Measurements from ENCODE around the gene NKX3-2. TPM values are rescaled to one million over a fixed set of nuclear protein-coding genes. Genes with fewer than 3 reads are reported as not detected.
"Not testable (repeated sequence)": the region's sequence is repeated elsewhere in the genome, so short reads cannot be mapped to it uniquely, and the experiment has no call there.

The NKX3-2 gene
- total RNA-seq = not detected
- total RNA-seq = 0 reads per million in 2 donors

DNA sequence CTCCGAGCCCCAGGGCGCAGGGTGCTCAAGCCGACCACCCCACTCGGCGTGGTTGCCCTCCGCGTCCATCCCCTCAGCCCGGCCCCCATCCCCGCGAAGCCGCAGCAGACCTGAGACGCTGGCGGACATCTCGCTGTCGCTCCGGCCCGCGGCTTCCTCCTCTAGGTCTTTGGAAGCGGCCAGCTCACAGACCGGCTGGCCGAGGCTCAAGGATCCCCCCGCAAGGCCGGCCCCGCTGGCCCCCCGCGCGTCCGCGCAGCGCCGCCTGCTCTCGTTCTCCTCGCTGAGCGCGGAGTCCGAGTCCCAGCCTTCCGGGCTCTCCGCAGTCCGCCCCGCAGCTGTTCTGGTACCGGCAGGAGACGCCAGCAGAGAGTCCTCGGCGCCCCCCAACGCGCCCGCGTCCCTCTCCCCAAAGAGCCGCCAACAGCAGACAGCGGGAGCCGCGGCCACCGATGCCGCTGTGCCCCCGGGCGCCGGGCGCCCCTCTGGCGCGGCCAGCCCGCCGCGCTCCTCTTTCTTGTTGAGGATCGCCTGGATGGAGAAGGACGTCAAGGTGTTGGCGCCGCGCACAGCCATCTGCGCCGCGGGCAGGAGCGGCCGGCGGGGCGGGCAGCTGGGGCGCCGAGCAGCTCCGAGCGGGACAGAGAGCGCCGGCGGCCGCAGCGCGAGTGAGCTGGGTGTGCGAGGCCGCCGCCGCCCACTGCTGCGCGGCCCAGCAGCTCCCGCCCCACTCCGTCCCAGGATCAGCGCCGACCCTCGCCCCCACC is at the start of gene NKX3-2:
Gene NKX3-2, minus strand, starts transcription at position 670 of the 767 bp plus-strand sequence. Its CDS starts 94 bp downstream, at position 576.
- Mint-ChIP-seq H3K4me1 (peaks cover 25% of the 10 kb centered on the region), H3K27me3 (peaks cover 71% of the 10 kb centered on the region), H3K27ac (peak within 1 kb of the TSS; percentile 21), H3K36me3 (ENCODE audit: low read depth) (peaks cover 7% of the 10 kb centered on the region), H3K4me3 (peak within 1 kb of the TSS; percentile 82)
- H3K9me3 ChIP-seq (ENCODE audit: control insufficient read depth, low read length, poor library complexity, severe bottlenecking) = peaks cover 7% of the 10 kb centered on the region
- no peak for ATAC-seq
- no peak for DNase-seq

DNA sequence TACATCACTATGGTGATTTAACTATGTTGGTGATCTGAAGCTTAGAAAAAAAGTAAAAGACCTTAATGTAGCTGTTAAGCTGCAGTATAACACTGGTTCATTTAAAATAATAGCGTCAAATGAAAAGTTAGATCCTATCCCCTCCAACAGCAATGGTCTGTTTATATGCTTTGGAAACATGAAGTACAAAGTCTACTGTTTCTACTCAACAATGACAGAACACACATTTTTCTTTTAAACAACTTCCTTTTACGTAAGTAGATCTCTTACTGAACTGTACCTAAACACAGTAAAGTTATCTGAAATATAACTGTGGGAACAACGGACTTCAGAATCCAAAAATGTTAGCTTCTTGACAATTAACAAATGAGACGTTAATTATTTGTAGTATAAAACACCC is 47.9 kb upstream of the NKX3-2 start:
- Mint-ChIP-seq H3K4me1 (no peaks in the 10 kb centered on the region), H3K27me3 (no peaks in the 10 kb centered on the region), H3K27ac (no peak overlapping the region), H3K4me3 (no peak overlapping the region), H3K36me3 (ENCODE audit: low read depth) (peaks cover 3% of the 10 kb centered on the region)
- DNase-seq (no peak), ATAC-seq (no peak)
- no peaks in the 10 kb centered on the region for H3K9me3 ChIP-seq (ENCODE audit: control insufficient read depth, low read length, poor library complexity, severe bottlenecking)

DNA sequence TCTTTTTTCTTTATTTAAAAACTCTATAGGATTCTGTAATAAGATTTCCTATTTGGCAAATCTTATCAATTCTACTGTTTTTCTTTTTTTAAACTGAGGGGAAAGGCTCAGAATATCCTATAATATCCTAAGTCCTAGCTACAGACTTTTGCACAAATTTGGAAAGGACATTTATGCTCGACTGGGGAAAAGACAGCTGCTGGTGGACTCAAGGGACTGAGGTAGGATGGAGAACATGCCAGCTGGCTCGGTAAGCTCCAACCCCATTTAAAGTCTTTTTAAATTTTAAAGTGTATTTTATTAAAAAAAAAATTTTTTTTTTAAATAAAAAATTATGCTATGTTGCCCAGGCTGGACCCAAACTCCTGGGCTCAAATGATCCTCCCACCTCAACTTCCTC is 46.5 kb upstream of the NKX3-2 start:
- ATAC-seq (no peak), DNase-seq (no peak)
- Mint-ChIP-seq H3K4me3 (no peak overlapping the region), H3K27ac (peak overlapping the region; percentile 14), H3K4me1 (no peaks in the 10 kb centered on the region), H3K27me3 (no peaks in the 10 kb centered on the region), H3K36me3 (ENCODE audit: low read depth) (no peaks in the 10 kb centered on the region)
- H3K9me3 ChIP-seq (ENCODE audit: control insufficient read depth, low read length, poor library complexity, severe bottlenecking) = no peaks in the 10 kb centered on the region

DNA sequence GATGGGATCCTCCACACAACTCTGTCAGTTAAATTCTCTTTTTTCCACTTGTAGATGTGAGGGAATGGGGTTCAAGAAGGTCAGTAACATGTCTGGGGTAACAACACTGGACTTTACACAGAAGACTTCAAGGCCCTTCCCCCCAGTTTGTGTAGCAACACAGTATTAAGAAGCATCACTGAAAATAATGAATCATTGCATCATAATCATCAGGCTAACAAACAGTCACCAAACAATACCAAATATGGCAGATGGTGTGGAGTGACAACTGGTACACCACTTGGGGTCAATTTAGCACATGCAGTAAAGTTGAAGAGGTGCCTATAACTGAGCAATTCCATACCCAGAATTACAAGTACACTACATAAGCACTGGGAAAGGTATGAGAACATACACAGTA is 44.6 kb upstream of the NKX3-2 start:
- Mint-ChIP-seq H3K27ac (no peak overlapping the region), H3K36me3 (ENCODE audit: low read depth) (peaks cover 5% of the 10 kb centered on the region)
- ATAC-seq = no peak

DNA sequence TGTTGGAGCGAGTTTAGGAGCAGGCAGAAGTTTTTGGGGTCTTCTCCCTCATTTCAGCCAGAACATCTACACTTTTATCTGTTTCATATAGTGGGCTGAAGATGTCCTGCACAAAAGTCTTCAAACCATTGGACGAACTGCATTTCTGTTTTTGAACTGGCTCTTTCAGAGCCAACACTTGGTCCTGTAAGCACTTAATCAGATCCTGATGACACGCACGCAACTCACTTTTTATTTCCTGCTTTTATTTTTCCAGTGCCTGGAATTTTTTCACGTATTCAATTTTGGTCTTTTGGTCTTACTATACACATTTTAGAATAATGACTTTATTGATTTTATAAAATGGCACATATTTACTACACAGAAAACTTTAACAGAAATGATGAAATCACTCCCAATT is 40.2 kb upstream of the NKX3-2 start:
- DNase-seq (no peak), ATAC-seq (no peak)
- no peaks in the 10 kb centered on the region for H3K4me1 Mint-ChIP-seq
- peaks cover 11% of the 10 kb centered on the region for H3K36me3 Mint-ChIP-seq (ENCODE audit: low read depth)
- H3K27ac Mint-ChIP-seq = no peak overlapping the region
- no peaks in the 10 kb centered on the region for H3K27me3 Mint-ChIP-seq
- no peaks in the 10 kb centered on the region for H3K9me3 ChIP-seq (ENCODE audit: control insufficient read depth, low read length, poor library complexity, severe bottlenecking)
- no peak overlapping the region for H3K4me3 Mint-ChIP-seq

More for the DNA sequence above, 44.6 kb upstream of the NKX3-2 start:
- no peak for DNase-seq
- no peak overlapping the region for H3K4me3 Mint-ChIP-seq
- no peaks in the 10 kb centered on the region for H3K9me3 ChIP-seq (ENCODE audit: control insufficient read depth, low read length, poor library complexity, severe bottlenecking)
- H3K27me3 Mint-ChIP-seq = no peaks in the 10 kb centered on the region
- no peaks in the 10 kb centered on the region for H3K4me1 Mint-ChIP-seq

DNA sequence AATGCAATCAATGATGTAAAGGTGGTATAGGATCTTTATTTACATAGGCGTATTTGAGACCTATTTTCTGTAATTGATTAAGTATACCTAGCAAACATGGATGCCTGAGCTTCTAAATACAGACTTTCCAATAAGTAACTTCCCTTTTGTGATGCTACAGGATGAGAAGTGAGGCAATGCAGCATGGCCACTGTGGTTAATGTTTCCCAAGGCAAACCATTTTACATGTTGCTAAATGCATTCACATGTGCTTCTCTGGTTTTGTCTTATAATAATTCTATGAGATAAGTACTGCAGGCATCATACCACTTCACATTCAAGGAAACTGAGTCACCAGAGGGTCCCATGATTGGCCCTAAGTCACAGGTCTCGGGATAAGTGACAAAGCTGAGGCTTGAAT is 35.7 kb upstream of the NKX3-2 start:
- H3K4me1 Mint-ChIP-seq = no peaks in the 10 kb centered on the region
- no peak overlapping the region for H3K27ac Mint-ChIP-seq
- DNase-seq (no peak), ATAC-seq (no peak)
- no peaks in the 10 kb centered on the region for H3K27me3 Mint-ChIP-seq
- H3K9me3 ChIP-seq (ENCODE audit: control insufficient read depth, low read length, poor library complexity, severe bottlenecking) = no peaks in the 10 kb centered on the region
- H3K4me3 Mint-ChIP-seq = no peak overlapping the region
- peaks cover 11% of the 10 kb centered on the region for H3K36me3 Mint-ChIP-seq (ENCODE audit: low read depth)

DNA sequence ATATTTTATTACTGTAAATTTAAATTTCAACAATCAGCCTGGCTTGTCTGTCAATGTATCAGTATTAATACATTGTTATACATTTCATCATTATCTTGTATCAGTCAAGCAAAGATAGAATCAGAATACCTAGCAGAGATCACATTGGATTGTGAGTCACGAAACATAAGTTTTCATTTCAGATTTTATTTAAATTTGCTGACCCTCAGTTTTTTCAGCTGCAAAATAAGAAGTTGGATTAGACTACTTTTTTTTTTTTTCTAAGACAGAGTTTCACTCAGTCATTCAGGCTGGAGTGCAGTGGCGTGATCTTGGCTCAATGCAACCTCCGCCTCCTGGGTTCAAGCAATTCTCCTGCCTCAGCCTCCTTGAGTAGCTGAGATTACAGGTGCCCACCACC is 33.4 kb upstream of the NKX3-2 start:
- no peaks in the 10 kb centered on the region for H3K4me1 Mint-ChIP-seq
- DNase-seq (no peak), ATAC-seq (no peak)
- peaks cover 8% of the 10 kb centered on the region for H3K36me3 Mint-ChIP-seq (ENCODE audit: low read depth)
- H3K9me3 ChIP-seq (ENCODE audit: control insufficient read depth, low read length, poor library complexity, severe bottlenecking) = no peaks in the 10 kb centered on the region
- H3K27me3 Mint-ChIP-seq = no peaks in the 10 kb centered on the region
- no peak overlapping the region for H3K27ac Mint-ChIP-seq
- H3K4me3 Mint-ChIP-seq = no peak overlapping the region

DNA sequence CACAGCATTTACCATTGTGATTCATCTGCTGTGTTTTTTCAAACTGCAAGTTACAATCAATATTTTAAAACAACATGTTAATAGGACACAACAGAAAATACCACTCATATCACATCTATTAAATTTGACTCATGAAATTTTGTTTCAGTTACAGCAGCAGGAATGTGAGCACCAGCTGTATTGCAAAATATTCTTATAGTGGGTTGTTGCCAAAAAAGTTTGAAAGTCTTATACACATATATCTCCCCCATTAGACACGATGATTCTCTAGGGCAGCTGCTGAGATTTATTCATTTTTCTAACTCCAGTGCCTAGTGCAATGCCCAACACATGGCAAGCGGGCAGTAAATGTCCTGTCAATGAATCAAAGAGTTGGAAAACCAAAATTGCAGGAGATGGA is 26.6 kb upstream of the NKX3-2 start:
- H3K27me3 Mint-ChIP-seq = no peaks in the 10 kb centered on the region
- H3K4me3 Mint-ChIP-seq = no peak overlapping the region
- H3K4me1 Mint-ChIP-seq = no peaks in the 10 kb centered on the region
- DNase-seq (no peak), ATAC-seq (no peak)
- peaks cover 14% of the 10 kb centered on the region for H3K36me3 Mint-ChIP-seq (ENCODE audit: low read depth)
- H3K27ac Mint-ChIP-seq = no peak overlapping the region
- no peaks in the 10 kb centered on the region for H3K9me3 ChIP-seq (ENCODE audit: control insufficient read depth, low read length, poor library complexity, severe bottlenecking)

DNA sequence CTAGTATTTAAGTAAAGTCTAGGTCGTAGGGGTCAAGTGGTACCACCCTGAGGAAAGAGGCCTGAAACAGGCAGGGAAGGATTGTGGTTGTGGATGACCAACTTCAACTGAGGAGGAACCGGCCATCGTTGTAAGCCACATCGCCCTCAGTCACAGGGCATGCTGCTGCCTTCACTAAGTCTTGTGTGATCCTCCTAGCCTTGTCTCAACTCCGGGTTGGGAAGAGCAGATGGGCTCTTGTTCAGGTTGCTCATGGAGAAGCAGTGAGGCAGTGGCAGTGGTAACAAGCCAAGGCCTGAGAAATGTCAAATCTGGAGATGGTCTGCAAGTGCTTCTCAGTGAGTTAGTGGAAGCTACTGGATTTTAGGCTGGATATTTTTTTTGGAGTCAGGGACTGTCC is 22.8 kb upstream of the NKX3-2 start:
- H3K4me3 Mint-ChIP-seq = no peak overlapping the region
- ATAC-seq (no peak), DNase-seq (no peak)
- H3K36me3 Mint-ChIP-seq (ENCODE audit: low read depth) = peaks cover 14% of the 10 kb centered on the region
- no peaks in the 10 kb centered on the region for H3K9me3 ChIP-seq (ENCODE audit: control insufficient read depth, low read length, poor library complexity, severe bottlenecking)
- no peaks in the 10 kb centered on the region for H3K4me1 Mint-ChIP-seq
- no peak overlapping the region for H3K27ac Mint-ChIP-seq
- no peaks in the 10 kb centered on the region for H3K27me3 Mint-ChIP-seq

DNA sequence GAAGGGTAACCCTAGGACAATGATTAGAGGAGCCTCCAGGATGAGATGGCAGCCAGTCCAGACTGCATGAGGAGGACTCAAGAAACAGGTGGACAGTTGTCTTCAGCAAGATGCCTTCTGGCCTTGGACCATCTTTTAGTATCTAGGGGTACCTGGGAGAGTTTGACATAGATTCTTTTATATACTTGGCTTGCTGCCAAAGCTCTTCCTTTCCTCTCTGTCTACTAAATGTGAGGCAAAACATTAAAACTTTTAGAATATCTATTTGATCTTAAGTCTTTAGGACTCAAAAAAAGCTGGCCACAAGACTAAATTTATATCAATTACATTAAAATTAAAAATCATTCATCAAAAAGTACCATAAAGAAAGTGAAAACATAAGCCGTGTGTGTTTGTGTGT is 18.6 kb upstream of the NKX3-2 start:
- Mint-ChIP-seq H3K27me3 (peaks cover 6% of the 10 kb centered on the region), H3K4me3 (no peak overlapping the region), H3K27ac (no peak overlapping the region), H3K36me3 (ENCODE audit: low read depth) (peaks cover 2% of the 10 kb centered on the region), H3K4me1 (no peaks in the 10 kb centered on the region)
- no peaks in the 10 kb centered on the region for H3K9me3 ChIP-seq (ENCODE audit: control insufficient read depth, low read length, poor library complexity, severe bottlenecking)
- ATAC-seq (no peak), DNase-seq (no peak)

DNA sequence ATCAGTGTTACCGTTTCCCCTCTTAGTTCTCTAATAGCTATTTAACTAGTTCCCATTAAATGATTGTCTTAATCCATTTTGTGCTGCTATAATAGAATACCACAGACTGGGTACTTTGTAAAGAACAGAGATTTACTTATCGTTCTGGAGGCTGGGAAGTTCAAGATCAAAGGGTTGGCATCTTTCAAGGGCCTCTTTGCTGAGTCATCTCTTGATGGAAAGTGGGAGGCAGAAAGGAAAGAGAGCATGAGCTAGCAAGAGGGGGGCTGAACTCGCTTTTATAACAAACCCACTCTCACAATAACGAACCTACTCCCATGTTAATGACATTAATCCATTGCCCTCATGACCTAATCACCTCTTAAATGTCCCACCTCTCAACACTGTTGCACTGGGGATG is 17.4 kb upstream of the NKX3-2 start:
- Mint-ChIP-seq H3K4me3 (no peak overlapping the region), H3K27ac (no peak overlapping the region), H3K4me1 (no peaks in the 10 kb centered on the region), H3K27me3 (peaks cover 14% of the 10 kb centered on the region), H3K36me3 (ENCODE audit: low read depth) (no peaks in the 10 kb centered on the region)
- no peaks in the 10 kb centered on the region for H3K9me3 ChIP-seq (ENCODE audit: control insufficient read depth, low read length, poor library complexity, severe bottlenecking)
- DNase-seq (no peak), ATAC-seq (no peak)

DNA sequence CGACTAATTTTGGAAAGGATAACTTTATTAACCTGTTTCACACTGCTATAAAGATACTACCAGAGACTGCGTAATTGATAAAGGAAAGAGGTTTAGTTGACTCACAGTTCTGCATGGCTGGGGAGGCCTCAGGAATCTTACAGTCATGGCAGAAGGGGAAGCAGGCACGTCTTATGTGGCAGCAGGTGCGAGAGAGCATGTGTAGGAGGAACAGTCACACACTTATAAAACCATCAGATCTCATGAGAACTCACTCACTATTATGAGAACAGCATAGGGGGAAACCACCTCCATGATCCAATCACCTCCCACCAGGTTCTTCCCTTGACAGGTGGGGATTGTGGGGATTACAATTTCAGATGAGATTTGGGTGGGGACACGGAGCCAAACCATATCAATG is 15.8 kb upstream of the NKX3-2 start:
- H3K9me3 ChIP-seq (ENCODE audit: control insufficient read depth, low read length, poor library complexity, severe bottlenecking); ATAC-seq; H3K27ac Mint-ChIP-seq; H3K36me3 Mint-ChIP-seq (ENCODE audit: low read depth); H3K4me1 Mint-ChIP-seq; H3K4me3 Mint-ChIP-seq; DNase-seq: not testable (repeated sequence)
- H3K27me3 Mint-ChIP-seq = peaks cover 21% of the 10 kb centered on the region

DNA sequence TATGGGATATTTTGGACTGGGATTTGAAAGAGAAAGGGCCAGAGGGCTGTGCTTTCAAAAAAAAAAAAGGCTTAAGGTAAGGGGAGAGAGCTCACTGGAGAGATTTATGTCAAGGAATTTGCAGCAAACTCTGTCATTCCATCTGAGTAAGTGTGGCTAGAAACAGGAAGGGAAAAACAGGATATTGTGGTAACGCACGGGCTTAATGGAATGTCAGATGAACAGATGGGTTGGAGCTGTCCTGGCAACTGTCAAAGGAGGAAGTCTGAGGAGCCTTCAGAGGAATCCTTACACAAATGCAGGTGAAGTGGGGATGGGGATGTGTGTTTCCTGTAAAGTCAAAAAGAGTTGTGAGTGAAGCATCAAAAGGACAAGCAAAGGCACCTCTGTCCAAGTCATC is 15.1 kb upstream of the NKX3-2 start:
- no peak overlapping the region for H3K4me3 Mint-ChIP-seq

DNA sequence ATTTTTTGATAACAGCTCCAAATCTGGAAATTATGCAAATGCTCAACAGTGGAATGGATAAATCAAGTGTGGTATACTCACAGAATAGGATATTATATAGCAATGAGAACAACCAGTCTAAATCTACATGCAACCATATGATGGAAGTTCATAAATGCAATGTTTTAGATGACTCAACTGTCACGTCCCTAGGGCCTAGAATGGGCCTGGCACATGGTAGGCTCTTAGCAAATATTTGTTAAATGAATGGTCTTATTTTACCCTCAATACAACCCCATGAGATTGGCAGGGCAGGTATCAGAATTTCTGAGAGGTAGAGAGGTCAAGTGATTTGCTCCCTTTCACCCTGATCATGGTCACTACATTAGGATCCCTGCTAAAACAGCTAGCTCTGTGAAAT is 14.6 kb upstream of the NKX3-2 start:
- DNase-seq (no peak), ATAC-seq (no peak)
- H3K36me3 Mint-ChIP-seq (ENCODE audit: low read depth) = no peaks in the 10 kb centered on the region
- no peak overlapping the region for H3K27ac Mint-ChIP-seq
- H3K4me1 Mint-ChIP-seq = no peaks in the 10 kb centered on the region
- H3K27me3 Mint-ChIP-seq = peaks cover 28% of the 10 kb centered on the region
- no peaks in the 10 kb centered on the region for H3K9me3 ChIP-seq (ENCODE audit: control insufficient read depth, low read length, poor library complexity, severe bottlenecking)
- no peak overlapping the region for H3K4me3 Mint-ChIP-seq

More for the DNA sequence above, 15.1 kb upstream of the NKX3-2 start:
- Mint-ChIP-seq H3K4me1 (no peaks in the 10 kb centered on the region), H3K27me3 (peaks cover 23% of the 10 kb centered on the region), H3K27ac (no peak overlapping the region), H3K36me3 (ENCODE audit: low read depth) (no peaks in the 10 kb centered on the region)
- ATAC-seq = no peak
- DNase-seq = no peak
- no peaks in the 10 kb centered on the region for H3K9me3 ChIP-seq (ENCODE audit: control insufficient read depth, low read length, poor library complexity, severe bottlenecking)

Data from T-helper 17 cell (primary cell).